Coronary artery (tissue), 2 donors: ENCODE data around the gene ZNF579.

Experiments
- DNase-seq: peaks from one replicate; pipeline ENCODE4 v3.0.0-alpha.2; 2017; ENCODE audit warnings: low spot score
- H3K27ac ChIP-seq, 2 donors: fragments of 200-600 bp; sonication (generic); one replicate each; pipeline ENCODE4 v1.5.1; 2016 to 2019
- H3K4me3 ChIP-seq: fragments of 200-600 bp; sonication (generic); 2 replicates; pipeline ENCODE4 v1.5.1; 2016; ENCODE audit warnings: mild to moderate bottlenecking, moderate library complexity
- CTCF ChIP-seq: fragments of 200-600 bp; sonication (generic); IDR thresholded peaks from one replicate; pipeline ENCODE4 v1.5.1; 2019; ENCODE audit warnings: antibody characterized with exemption

The ZNF579 gene, protein sequence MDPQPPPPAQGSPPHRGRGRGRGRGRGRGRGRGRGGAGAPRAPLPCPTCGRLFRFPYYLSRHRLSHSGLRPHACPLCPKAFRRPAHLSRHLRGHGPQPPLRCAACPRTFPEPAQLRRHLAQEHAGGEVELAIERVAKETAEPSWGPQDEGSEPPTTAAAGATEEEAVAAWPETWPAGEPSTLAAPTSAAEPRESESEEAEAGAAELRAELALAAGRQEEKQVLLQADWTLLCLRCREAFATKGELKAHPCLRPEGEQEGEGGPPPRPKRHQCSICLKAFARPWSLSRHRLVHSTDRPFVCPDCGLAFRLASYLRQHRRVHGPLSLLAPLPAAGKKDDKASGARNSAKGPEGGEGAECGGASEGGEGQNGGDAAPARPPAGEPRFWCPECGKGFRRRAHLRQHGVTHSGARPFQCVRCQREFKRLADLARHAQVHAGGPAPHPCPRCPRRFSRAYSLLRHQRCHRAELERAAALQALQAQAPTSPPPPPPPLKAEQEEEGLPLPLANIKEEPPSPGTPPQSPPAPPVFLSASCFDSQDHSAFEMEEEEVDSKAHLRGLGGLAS

GRCh38 chr19:55580628-55581144 lies at the start of gene ZNF579:
TSS of gene ZNF579 (minus strand) at chr19:55580848. CDS start at chr19:55579639, 1,209 bp downstream.
- DNase-seq = peak; percentile 89
- Histone ChIP-seq H3K4me3 (peak within 1 kb of the TSS; percentile 91), H3K27ac (peak within 1 kb of the TSS; percentile 93 to 95)
- TF ChIP-seq CTCF = no peak

DNA sequence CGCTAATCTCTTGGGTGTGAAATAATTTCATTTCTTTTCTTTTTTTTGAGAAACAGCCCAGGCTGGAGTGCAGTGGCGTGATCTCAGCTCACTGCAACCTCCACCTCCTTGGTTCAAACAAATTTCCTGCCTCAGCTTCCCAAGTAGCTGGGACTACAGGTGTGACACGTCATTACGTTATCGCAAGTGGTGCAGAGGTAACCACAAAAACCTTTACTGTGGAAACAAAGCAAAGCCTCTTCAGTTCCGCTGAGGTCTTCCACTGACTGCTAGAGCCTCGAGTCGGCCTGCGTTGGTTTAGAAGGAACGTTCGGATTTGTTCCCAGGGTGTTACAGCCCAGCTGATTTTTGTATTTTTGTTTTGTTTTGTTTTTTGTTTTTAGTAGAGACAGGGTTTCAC lies 45.7 kb upstream of the ZNF579 start:
- DNase-seq = no peak
- Histone ChIP-seq H3K4me3 (no peak overlapping the region), H3K27ac (no peak overlapping the region)
- TF ChIP-seq CTCF = no peak

GRCh38 chr19:55625004-55625326 lies 44.3 kb upstream of the ZNF579 start:
- DNase-seq = no peak
- no peak for TF ChIP-seq CTCF
- H3K4me3 ChIP-seq = peak overlapping the region; percentile 84
- peak overlapping the region; percentile 94 to 99 for H3K27ac ChIP-seq

DNA sequence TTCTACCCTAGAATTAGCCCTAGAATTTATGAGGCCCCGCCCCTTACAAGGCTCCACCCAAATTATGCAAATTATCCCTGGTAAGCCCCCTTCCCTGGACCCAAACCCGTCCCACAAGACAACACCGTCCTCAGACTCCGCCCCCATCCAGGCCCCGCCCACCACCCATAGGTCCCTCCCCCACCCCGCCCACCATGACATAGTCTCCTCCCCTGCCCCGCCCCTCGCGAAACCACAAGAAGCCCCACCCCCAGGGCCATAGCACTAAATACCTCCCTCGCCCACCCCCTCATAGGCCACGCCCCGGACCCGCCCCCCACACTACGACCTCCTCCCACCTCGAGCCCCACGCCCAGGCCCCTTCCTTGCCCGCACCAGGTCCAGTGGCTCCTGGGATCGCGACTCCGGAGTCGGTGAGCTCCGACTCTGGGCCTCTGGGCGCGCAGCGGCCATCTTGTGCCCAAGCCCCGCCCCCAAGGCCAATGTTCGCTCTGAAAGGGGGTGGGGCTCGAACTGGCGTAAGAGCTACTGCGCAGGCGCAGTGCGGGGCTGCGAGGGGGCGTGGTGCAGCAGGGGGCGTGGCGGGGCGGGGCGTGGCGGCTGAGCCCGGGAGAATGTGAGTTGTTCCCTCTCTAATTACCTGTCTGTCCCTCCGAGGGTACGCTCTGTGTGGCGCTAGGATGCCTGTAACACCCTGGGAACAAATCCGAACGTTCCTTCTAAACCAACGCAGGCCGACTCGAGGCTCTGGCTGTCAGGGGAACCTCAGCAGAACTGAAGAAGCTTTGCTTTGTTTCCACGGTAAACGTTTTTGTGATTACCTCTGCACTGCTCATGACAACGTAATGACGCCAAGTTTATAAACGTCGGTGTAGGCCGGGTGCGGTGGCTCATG lies 43.7 kb upstream of the ZNF579 start, which contains the start of gene ZNF784:
Gene ZNF784 (minus strand): TSS at position 458 of the 895 bp plus-strand sequence. CDS start 5 bp downstream, at position 453.
- Histone ChIP-seq H3K4me3 (peak within 1 kb of the TSS; percentile 84), H3K27ac (peak within 1 kb of the TSS; percentile 94 to 99)
- peak; percentile 93 for DNase-seq
- TF ChIP-seq CTCF = no peak

DNA sequence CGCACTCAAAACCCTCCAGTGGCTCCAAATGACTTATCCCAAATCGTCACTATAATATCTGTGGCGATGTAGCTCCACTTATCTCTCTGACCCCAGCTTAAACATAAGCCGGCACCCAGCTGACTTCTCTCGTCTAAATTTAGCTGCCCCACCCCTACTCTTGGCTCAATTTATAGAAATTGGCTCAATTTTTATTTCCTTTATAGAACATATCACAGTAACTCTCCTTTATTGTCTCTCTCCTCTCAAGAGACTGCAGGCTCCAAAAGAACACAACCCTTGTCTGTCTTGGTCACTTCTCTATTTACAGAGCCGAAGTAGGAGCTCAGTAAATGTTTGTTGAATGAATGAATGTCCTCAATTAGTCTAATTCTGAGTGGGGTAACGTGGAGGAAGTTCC lies 42.9 kb upstream of the ZNF579 start:
- H3K4me3 ChIP-seq = peak overlapping the region; percentile 84
- peak overlapping the region; percentile 94 to 99 for H3K27ac ChIP-seq
- TF ChIP-seq CTCF = no peak

DNA sequence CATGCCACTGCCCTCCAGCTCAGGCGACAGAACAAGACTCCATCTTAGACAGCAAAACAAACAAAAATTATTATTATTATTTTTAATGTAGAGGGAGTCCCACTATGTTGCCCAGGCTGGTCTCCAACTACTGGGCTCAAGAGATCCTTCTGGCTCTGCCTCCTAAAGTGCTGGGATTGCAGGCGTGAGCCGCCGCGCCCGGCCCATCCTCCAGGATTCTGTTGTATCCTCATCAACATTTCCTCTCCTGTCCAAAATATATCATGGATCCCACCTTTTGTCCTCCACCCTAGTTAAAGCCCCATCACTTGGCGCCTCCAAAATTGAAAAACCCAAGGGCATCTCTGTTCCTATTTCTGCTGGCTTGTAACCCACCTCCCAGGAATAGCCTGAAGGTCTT lies 42.5 kb upstream of the ZNF579 start:
- no peak overlapping the region for H3K4me3 ChIP-seq
- H3K27ac ChIP-seq = peak overlapping the region in 1 of 2 donors; percentile 99
- no peak for DNase-seq
- no peak for TF ChIP-seq CTCF

More for the DNA sequence above, 42.9 kb upstream of the ZNF579 start:
- DNase-seq = no peak
